GM10248 (cell line): ENCODE results near the gene GPHA2.

Experiments
- CTCF ChIA-PET: fragments of 300-600 bp; sonication (Branson Sonifier 250); formaldehyde crosslinking; extraction: SDS; loops from one replicate; lab custom pipeline; 2021; ENCODE audit warnings: antibody characterized with exemption; lab: Yijun Ruan, JAX
- POLR2A ChIA-PET: fragments of 350-650 bp; sonication (Branson Sonifier 250); formaldehyde crosslinking; extraction: SDS; loops from one replicate; lab custom pipeline; 2020; ENCODE audit warnings: antibody characterized with exemption; lab: Yijun Ruan, JAX
- DNase-seq: peaks from one replicate; pipeline ENCODE4 v3.0.0; 2012; ENCODE audit errors: extremely low spot score
- TF ChIP-seq, protein P1 (sequence below): IDR thresholded peaks from 2 replicates; pipeline ENCODE4 v1.5.1; 2012; ENCODE audit warnings: mild to moderate bottlenecking, low read depth; ENCODE audit errors: extremely low read depth, missing control alignments, control extremely low read depth

Gene GPHA2

DNA sequence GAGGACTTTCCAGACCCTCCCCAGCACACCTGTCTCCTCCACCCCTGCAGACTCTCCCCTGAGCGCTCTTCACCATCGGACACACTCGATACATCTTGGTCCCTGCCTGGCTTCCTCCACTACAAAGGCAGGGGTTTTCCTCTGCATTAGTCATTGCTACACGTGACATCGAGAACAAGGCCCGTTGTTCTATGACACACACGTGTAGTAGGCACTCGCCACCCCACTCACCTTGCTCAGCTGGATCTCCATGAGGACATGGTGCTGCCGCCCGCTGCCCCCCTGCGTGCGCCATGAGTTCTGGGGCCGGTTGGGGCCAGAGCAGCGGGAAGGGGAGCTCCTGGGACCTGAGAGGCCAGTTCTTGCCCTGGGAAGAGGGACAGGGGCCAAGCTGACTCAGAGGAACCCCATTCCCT lies 35.4 kb downstream of the GPHA2 start:
- DNase-seq = peak; percentile 82
- ChIA-PET POLR2A (interaction anchor here (0.6 kb wide), 1 partner anchor 145 kb away, joined by 5 read pairs; no protein-coding TSS in a partner anchor), CTCF (interaction anchor here (0.8 to 31.5 kb wide), 2 partner anchors 46 to 114 kb away, joined by 3 to 1137 read pairs; partner anchors contain the start of genes ARL2 and CDC42BPG)

DNA sequence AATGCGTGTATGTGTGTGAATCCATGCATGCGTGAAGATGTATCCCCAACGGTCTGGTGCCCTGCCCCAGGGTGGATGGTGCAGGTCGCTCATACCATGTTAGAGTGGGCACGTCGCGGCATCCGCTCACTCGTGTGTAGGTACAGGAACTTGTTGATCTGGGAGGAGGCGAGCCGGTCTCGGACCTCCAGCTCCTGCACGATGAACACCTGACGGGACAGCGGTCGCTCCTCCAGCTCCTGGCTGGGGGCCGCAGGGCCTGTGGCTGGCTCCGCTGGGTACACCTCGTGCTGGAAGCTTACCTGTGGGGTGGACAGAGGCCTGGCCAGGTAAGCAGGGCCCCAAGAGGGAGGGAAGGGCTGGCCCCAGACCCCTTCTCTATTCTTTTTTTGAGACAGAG lies 37.2 kb downstream of the GPHA2 start:
- TF ChIP-seq, protein P1, sequence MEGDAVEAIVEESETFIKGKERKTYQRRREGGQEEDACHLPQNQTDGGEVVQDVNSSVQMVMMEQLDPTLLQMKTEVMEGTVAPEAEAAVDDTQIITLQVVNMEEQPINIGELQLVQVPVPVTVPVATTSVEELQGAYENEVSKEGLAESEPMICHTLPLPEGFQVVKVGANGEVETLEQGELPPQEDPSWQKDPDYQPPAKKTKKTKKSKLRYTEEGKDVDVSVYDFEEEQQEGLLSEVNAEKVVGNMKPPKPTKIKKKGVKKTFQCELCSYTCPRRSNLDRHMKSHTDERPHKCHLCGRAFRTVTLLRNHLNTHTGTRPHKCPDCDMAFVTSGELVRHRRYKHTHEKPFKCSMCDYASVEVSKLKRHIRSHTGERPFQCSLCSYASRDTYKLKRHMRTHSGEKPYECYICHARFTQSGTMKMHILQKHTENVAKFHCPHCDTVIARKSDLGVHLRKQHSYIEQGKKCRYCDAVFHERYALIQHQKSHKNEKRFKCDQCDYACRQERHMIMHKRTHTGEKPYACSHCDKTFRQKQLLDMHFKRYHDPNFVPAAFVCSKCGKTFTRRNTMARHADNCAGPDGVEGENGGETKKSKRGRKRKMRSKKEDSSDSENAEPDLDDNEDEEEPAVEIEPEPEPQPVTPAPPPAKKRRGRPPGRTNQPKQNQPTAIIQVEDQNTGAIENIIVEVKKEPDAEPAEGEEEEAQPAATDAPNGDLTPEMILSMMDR = no peak
- CTCF ChIA-PET = interaction anchor here (4.6 to 31.5 kb wide), 2 partner anchors 11 to 44 kb away, joined by 25 to 1137 read pairs; partner anchors contain the start of gene CDC42BPG
- DNase-seq = no peak
- POLR2A ChIA-PET = no interaction called here

More for the DNA sequence above, 35.4 kb downstream of the GPHA2 start:
- TF ChIP-seq, protein P1 = no peak

DNA sequence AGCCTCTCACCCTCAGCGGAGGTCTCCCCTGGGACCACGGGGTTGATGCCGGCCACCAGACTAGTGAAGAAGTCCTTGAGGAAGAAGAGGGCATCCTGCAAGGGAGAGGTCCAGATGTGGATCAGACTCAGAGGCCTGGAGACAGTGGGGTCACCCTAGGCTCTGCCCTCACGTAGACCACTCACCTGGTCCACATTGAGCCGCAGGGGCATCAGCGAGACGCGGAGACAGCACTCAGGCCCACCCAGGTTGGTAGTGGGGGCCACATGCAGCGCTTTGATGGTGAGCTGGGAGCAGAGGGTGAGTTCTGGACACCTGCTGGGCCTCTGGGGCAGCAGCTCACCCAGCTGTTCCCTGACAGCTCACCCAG lies 37.6 kb downstream of the GPHA2 start:
- TF ChIP-seq, protein P1 = no peak
- ChIA-PET POLR2A (no interaction called here), CTCF (interaction anchor here (4.6 to 31.5 kb wide), 2 partner anchors 11 to 44 kb away, joined by 25 to 1137 read pairs; partner anchors contain the start of gene CDC42BPG)
- no peak for DNase-seq

DNA sequence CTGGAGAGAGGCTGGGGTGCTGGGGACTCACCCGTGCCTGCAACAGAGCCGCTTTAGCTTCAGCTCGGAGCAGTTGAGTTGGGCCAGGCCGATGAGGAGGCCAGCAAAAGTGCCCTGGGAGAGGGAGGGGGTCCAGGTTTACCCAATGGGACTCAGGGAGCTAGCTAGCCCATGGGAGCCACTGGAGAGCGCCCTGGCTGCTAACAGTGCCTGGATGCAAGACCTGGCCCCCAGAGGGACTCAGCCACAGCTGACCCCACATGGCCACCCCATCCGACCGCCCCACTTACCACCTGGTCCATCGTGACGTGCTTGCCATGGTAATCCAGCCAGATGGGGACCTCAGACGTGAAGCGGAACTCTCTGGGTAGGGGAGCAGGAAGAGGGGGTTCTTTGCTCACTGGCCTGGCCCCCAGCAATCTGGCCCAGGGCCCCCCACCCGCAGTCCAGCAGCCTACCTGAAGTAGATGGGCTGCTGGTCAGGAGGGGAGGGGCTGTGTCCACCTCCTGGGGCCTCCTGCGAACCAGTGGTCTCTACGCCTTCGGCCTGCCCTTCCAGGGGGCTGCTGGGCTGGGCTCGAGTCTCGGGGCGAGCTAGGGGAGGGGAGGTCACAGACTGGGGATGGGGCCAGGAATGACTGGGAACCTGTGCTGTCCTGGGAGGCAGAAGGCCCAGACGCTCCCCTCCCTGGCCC lies 38.2 kb downstream of the GPHA2 start:
- CTCF ChIA-PET = interaction anchor here (4.6 to 31.5 kb wide), 2 partner anchors 10 to 43 kb away, joined by 25 to 1137 read pairs; partner anchors contain the start of gene CDC42BPG
- TF ChIP-seq, protein P1 = no peak
- POLR2A ChIA-PET = no interaction called here
- DNase-seq = no peak

DNA sequence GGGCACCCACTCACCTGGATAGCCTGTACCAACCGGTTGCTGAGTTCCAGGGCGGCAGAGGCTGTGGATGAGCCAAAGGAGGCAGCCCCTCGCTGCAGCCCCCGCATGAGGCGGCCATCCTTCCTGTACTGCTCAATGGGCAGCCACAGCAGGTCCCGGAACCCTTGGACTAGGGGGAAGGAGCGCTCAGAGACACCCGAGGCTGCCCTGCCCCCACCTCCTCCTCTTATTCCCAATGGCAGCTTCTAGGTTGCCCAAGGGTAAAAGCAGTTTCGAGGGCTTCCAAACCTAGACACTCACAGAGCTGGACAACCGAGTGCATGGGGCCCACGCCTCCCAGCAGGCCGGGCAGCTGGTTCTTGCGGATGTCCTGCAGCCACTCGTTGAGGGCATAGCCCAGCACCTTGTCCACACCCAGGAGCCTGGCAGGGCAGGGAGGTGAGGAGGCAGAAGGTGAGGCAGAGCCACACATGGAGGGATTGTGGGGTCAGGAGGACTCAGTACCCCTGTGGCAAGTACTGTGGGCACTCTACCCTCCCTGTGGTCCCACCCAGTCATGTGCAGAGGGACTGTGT lies 39.2 kb downstream of the GPHA2 start:
- TF ChIP-seq, protein P1 = no peak
- ChIA-PET CTCF (interaction anchor here (1.0 to 31.5 kb wide), 3 partner anchors 9 to 42 kb away, joined by 4 to 1137 read pairs (median 25); partner anchors contain the start of gene CDC42BPG), POLR2A (no interaction called here)
- no peak for DNase-seq

DNA sequence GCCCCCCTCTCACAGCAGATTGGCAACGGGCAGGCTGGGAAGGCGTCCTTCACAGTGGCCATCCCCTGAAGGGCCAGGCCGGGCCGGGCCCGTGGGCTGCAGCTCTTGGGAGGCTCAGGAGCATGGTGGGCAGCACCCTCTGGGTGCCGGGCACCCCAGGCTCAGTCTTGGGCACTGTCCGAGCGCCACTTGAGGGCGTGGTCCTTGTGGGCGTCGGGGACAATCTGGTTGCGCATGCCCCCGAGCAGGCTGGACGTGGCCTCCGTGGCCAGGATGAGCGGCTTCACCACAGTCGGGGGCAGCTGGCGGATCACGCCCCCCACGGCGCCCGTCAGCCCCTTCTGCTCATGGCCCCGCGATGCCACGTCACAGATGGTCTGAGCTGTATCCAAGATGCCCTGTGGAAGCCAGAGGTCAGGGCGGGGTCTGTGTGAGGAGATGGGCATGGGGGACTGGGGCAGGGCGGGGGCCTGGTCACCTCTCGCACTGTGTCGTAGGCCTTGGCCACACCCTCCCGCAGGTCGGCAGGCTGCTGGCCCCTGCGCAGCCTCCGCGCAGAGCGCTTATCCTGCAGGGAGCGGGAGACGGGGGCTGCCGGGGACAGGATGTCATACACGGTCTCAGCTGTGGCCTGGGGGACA lies 40.8 kb downstream of the GPHA2 start:
- DNase-seq = no peak
- TF ChIP-seq, protein P1 = no peak
- POLR2A ChIA-PET = no interaction called here
- CTCF ChIA-PET = interaction anchor here (0.8 to 31.5 kb wide), 10 partner anchors 7 to 110 kb away, joined by 3 to 1137 read pairs (median 8); partner anchors contain the start of genes CDC42BPG and EHD1
